ENCODE measurements around the gene TERC. TPM values are rescaled to one million over a fixed set of nuclear protein-coding genes. Genes with fewer than 3 reads are reported as not detected.
"Not testable (repeated sequence)": the region's sequence is repeated elsewhere in the genome, so short reads cannot be mapped to it uniquely, and the experiment has no call there.

TERC gene
- polyA plus RNA-seq, 1 experiment = 0.18 TPM

GRCh38 chr3:169750665-169751064 is 14.2 kb downstream of the TERC start:
- Histone ChIP-seq H3K27me3 (ENCODE audit: control insufficient read depth, insufficient read depth, low read length) (peaks cover 3% of the 10 kb centered on the region; the same call in 1 of the 2 replicates), H3K36me3 (ENCODE audit: control insufficient read depth, insufficient read depth, low read length) (no peaks in the 10 kb centered on the region), H3K4me3 (ENCODE audit: low read depth, low read length) (no peak overlapping the region)
- ChIA-PET POLR2A (no interaction called here), CTCF (no interaction called here)
- DNase-seq (ENCODE audit: low read depth) = no peak
- TF ChIP-seq CTCF (IDR thresholded peaks at IDR 0.05; ENCODE audit: insufficient read depth, low read depth, low read length) = no peak

- ChIA-PET CTCF (interaction anchor here (0.8 kb wide), 1 partner anchor 9 kb away, joined by 3 read pairs; no protein-coding TSS in a partner anchor), POLR2A (no interaction called here)
- no peak for DNase-seq (ENCODE audit: low read depth)
- no peak overlapping the region for H3K4me3 ChIP-seq (ENCODE audit: low read depth, low read length)
- no peaks in the 10 kb centered on the region for H3K36me3 ChIP-seq (ENCODE audit: control insufficient read depth, insufficient read depth, low read length)
- H3K27me3 ChIP-seq (ENCODE audit: control insufficient read depth, insufficient read depth, low read length) = peaks cover 2% of the 10 kb centered on the region; the same call in 1 of the 2 replicates
- no peak for TF ChIP-seq CTCF (IDR thresholded peaks at IDR 0.05; ENCODE audit: insufficient read depth, low read depth, low read length)
These were observed 16.2 kb downstream of the TERC start for GRCh38 chr3:169748670-169749069.

GRCh38 chr3:169746924-169747323 is 17.9 kb downstream of the TERC start:
- no peak overlapping the region for H3K4me3 ChIP-seq (ENCODE audit: low read depth, low read length)
- peaks cover 2% of the 10 kb centered on the region; the same call in 1 of the 2 replicates for H3K27me3 ChIP-seq (ENCODE audit: control insufficient read depth, insufficient read depth, low read length)
- no peaks in the 10 kb centered on the region for H3K36me3 ChIP-seq (ENCODE audit: control insufficient read depth, insufficient read depth, low read length)
- POLR2A ChIA-PET = no interaction called here
- no peak for TF ChIP-seq CTCF (IDR thresholded peaks at IDR 0.05; ENCODE audit: insufficient read depth, low read depth, low read length)
- CTCF ChIA-PET = no interaction called here
- no peak for DNase-seq (ENCODE audit: low read depth)

GRCh38 chr3:169744366-169745054 is 20.4 kb downstream of the TERC start:
- H3K27me3 ChIP-seq (ENCODE audit: control insufficient read depth, insufficient read depth, low read length) = peaks cover 2% of the 10 kb centered on the region; the same call in 1 of the 2 replicates
- ChIA-PET POLR2A (no interaction called here), CTCF (interaction anchor here (0.5 to 2.1 kb wide), 4 partner anchors 13 to 791 kb away, joined by 3 to 5 read pairs (median 3); no protein-coding TSS in a partner anchor)

GRCh38 chr3:169739067-169739466 is 25.8 kb downstream of the TERC start:
- TF ChIP-seq CTCF (IDR thresholded peaks at IDR 0.05; ENCODE audit: insufficient read depth, low read depth, low read length) = no peak
- no peak overlapping the region for H3K4me3 ChIP-seq (ENCODE audit: low read depth, low read length)
- ChIA-PET POLR2A (no interaction called here), CTCF (interaction anchor here (1.0 kb wide), 1 partner anchor 10 kb away, joined by 3 read pairs; no protein-coding TSS in a partner anchor)
- no peaks in the 10 kb centered on the region for H3K27me3 ChIP-seq (ENCODE audit: control insufficient read depth, insufficient read depth, low read length)
- no peak for DNase-seq (ENCODE audit: low read depth)
- no peaks in the 10 kb centered on the region for H3K36me3 ChIP-seq (ENCODE audit: control insufficient read depth, insufficient read depth, low read length)

More at GRCh38 chr3:169744366-169745054, 20.4 kb downstream of the TERC start:
- H3K36me3 ChIP-seq (ENCODE audit: control insufficient read depth, insufficient read depth, low read length) = no peaks in the 10 kb centered on the region
- no peak overlapping the region for H3K4me3 ChIP-seq (ENCODE audit: low read depth, low read length)
- no peak for TF ChIP-seq CTCF (IDR thresholded peaks at IDR 0.05; ENCODE audit: insufficient read depth, low read depth, low read length)
- no peak for DNase-seq (ENCODE audit: low read depth)

- CTCF ChIA-PET = interaction anchor here (2.2 kb wide), 1 partner anchor 12 kb away, joined by 5 read pairs; no protein-coding TSS in a partner anchor
- H3K4me3 ChIP-seq (ENCODE audit: low read depth, low read length); H3K27me3 ChIP-seq (ENCODE audit: control insufficient read depth, insufficient read depth, low read length); H3K36me3 ChIP-seq (ENCODE audit: control insufficient read depth, insufficient read depth, low read length); POLR2A ChIA-PET; DNase-seq (ENCODE audit: low read depth): not testable (repeated sequence)
These were observed 33.0 kb downstream of the TERC start for GRCh38 chr3:169731857-169732256.
